Effector memory CD4-positive, alpha-beta T cell (primary cell): ENCODE measurements around the gene NEK1.

Source experiments
- DNase-seq, 3 donors: peaks; one replicate each; pipeline ENCODE4 v3.0.0-alpha.2; 2020
- H3K27ac ChIP-seq: 2 replicates; pipeline ENCODE4 v1.7.0; 2013; ENCODE audit warnings: mild to moderate bottlenecking, low read length, moderate library complexity; ENCODE audit not compliant: insufficient read depth, poor library complexity, severe bottlenecking
- H3K27me3 ChIP-seq: replicated peaks from 2 replicates; pipeline ENCODE4 v1.7.0; 2013; ENCODE audit warnings: mild to moderate bottlenecking, low read length; ENCODE audit not compliant: insufficient read depth, control insufficient read depth, poor library complexity, severe bottlenecking
- H3K36me3 ChIP-seq: 2 replicates; pipeline ENCODE4 v1.7.0; 2013; ENCODE audit warnings: mild to moderate bottlenecking, low read length, moderate library complexity; ENCODE audit not compliant: control insufficient read depth, insufficient read depth
- H3K4me1 ChIP-seq: 2 replicates; pipeline ENCODE4 v1.7.0; 2013; ENCODE audit warnings: low read length, mild to moderate bottlenecking; ENCODE audit not compliant: control insufficient read depth, insufficient read depth, poor library complexity, severe bottlenecking
- H3K4me3 ChIP-seq: 2 replicates; pipeline ENCODE4 v1.7.0; 2013; ENCODE audit warnings: low read length, low read depth, mild to moderate bottlenecking; ENCODE audit not compliant: insufficient read depth, poor library complexity, severe bottlenecking
- H3K9me3 ChIP-seq: 2 replicates; pipeline ENCODE4 v1.7.0; 2013; ENCODE audit warnings: mild to moderate bottlenecking, low read length, moderate library complexity; ENCODE audit not compliant: control insufficient read depth

NEK1 gene

DNA sequence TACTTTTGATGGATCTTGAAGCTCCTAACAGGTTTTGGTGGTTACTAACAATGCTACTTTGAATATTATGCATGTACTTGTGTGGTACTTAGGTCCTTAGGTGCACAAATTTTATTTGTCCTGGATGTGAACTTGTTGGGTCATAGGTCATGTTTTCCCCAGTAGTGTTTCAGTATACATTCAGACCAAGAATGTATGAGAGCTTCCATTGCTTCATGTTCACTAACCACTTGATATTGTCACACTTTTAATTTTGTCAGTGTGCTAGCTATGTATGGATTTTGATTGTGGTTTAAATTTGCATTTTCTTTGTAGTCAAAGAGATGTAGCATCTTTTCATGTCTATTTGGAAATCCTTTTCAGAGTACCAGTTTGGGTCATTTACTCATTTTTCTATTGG is 40.2 kb upstream of the NEK1 start:
- H3K36me3 ChIP-seq = no peaks in the 10 kb centered on the region
- no peak for DNase-seq
- H3K27ac ChIP-seq = no peak overlapping the region
- no peaks in the 10 kb centered on the region for H3K27me3 ChIP-seq
- H3K9me3 ChIP-seq = no peaks in the 10 kb centered on the region
- no peak overlapping the region for H3K4me3 ChIP-seq
- H3K4me1 ChIP-seq = no peaks in the 10 kb centered on the region

DNA sequence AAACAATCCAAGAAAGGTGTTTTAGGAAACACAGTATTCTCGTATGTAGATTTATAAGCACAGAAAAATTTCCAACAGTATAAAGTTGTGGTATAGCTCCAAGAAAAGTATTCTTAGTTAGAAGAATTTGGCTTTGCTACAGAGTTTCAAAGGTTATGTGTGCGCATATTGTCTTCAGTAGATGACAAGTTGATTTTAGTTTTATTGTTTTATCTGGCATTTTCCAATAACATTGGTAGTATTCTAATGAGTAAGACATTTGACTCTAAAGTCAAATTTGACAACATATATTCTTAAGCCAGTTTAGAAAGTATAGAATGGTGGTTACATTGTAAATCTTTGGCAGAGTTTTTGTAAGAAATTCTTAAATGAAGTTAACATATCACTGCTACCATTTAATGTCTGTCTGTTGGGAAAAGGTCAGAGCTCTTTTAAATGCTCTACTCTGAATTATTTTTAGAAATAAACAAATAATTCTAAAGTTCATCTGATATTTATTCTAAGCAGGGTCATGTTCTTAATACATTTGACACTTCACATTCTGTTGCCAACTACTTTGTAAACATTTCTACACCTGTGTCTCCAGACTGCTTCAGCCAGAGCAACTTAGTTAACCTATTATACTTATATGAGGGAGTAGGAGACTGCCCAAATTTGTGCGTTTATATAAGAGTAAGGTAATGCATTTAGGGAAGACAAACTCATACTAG is 38.0 kb upstream of the NEK1 start:
- no peaks in the 10 kb centered on the region for H3K36me3 ChIP-seq
- H3K27me3 ChIP-seq = no peaks in the 10 kb centered on the region
- no peak overlapping the region for H3K27ac ChIP-seq

DNA sequence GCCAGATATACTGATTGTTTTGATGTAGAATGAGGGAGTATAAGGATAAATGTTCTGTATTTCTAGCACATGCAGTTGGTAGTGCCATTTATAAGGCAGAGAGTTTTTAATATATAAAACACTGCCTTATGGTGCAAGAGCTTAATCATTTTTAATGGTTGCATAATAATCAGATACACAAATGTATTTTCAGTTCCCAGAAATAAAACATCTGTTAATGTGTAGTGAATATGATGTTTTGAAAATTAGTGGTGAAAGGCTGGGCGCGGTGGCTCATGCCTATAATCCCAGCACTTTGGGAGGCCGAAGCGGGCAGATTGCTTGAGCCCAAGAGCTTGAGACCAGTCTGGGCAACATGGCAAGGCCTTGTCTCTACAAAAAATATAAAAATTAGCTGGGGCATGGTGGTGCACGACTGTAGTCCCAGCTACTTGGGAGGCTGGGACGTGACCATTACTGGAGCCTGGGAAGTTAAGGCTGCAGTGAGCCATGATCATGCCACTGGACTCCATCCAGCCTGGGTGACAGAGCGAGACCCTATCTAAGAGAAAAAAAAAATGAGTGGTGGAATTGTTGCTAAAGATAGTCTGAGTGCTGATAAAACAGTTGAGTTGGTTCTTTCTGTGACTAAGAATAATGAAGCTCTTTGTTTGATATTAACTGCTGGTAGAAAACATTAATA is 37.3 kb upstream of the NEK1 start:
- H3K27ac ChIP-seq = no peak overlapping the region
- H3K27me3 ChIP-seq = no peaks in the 10 kb centered on the region
- no peaks in the 10 kb centered on the region for H3K4me1 ChIP-seq
- no peaks in the 10 kb centered on the region for H3K36me3 ChIP-seq
- DNase-seq = no peak
- H3K4me3 ChIP-seq = no peak overlapping the region
- no peaks in the 10 kb centered on the region for H3K9me3 ChIP-seq

More for the DNA sequence above, 38.0 kb upstream of the NEK1 start:
- Histone ChIP-seq H3K4me3 (no peak overlapping the region), H3K9me3 (no peaks in the 10 kb centered on the region), H3K4me1 (no peaks in the 10 kb centered on the region)
- no peak for DNase-seq

DNA sequence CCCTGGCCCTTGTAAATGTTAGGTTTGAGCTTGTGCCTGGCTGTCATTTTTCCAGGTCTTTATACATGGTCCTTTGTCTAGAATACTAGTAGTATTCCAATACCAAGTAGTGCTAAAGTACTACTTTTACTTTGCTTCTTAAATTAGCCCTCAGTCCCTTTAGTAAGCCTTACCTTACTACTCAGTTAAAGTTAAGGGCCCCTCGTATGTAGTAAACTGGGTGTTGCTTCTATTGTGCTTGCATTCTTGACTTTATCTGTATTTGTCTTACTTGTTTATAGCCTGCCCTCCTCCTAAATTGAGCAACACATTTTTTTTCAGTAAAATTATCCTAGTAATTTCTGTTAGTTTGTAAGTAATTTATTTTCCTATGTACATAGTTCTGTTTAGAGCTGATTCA is 33.2 kb upstream of the NEK1 start:
- Histone ChIP-seq H3K9me3 (no peaks in the 10 kb centered on the region), H3K27me3 (no peaks in the 10 kb centered on the region), H3K4me3 (no peak overlapping the region), H3K4me1 (no peaks in the 10 kb centered on the region), H3K27ac (no peak overlapping the region), H3K36me3 (no peaks in the 10 kb centered on the region)
- no peak for DNase-seq

DNA sequence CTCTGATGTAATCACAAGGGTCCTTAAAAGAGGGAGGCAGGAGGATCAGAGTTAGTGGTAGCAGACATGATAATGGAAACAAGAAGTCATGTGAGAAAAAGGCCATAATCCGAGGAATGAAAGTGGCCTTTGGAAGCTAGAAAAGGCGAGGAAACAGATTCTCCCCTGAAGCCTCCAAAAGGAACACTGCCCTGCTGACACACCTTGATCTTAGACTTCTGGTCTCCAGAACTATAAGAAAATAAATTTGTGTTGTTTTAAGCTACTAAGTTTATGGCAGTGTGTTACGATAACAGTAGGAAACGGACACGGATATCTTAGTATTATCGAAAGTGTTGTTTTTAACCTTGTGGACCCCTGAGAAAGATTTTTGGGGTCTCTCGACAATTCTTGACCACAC is 32.4 kb upstream of the NEK1 start:
- Histone ChIP-seq H3K27ac (no peak overlapping the region), H3K27me3 (no peaks in the 10 kb centered on the region), H3K4me1 (no peaks in the 10 kb centered on the region), H3K36me3 (no peaks in the 10 kb centered on the region), H3K9me3 (no peaks in the 10 kb centered on the region), H3K4me3 (no peak overlapping the region)
- DNase-seq = no peak

DNA sequence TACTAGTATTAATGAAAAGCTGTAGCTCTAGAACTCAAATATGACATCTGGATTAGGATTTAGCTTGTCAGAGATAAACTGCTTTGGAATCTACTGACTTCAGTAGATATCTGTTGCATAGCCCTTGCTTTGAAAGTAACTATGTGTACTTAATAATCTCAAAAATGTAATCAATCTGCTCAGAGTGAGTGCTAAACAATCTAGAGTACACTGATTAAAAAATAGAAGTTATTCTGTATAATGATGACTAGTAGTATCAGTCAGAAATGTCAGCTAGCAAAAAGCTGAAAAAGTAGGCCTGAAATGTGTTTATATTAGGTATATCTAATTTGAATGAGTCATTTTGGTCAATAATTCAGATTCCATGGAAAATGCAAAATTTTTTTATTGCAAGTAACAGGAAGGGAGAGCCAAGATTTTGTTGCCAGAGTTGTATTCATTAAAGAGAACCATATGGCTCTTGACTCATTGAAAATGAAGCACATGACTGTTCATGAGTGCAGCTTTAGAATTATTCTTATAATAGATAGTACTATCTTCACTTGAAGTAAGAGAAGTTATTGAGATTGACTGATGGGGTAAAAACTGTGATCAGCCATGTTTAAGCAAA is 28.0 kb upstream of the NEK1 start:
- peaks cover 17% of the 10 kb centered on the region for H3K36me3 ChIP-seq
- no peaks in the 10 kb centered on the region for H3K27me3 ChIP-seq
- H3K27ac ChIP-seq = no peak overlapping the region
- H3K4me1 ChIP-seq = no peaks in the 10 kb centered on the region
- H3K9me3 ChIP-seq = no peaks in the 10 kb centered on the region
- H3K4me3 ChIP-seq = no peak overlapping the region
- no peak for DNase-seq

DNA sequence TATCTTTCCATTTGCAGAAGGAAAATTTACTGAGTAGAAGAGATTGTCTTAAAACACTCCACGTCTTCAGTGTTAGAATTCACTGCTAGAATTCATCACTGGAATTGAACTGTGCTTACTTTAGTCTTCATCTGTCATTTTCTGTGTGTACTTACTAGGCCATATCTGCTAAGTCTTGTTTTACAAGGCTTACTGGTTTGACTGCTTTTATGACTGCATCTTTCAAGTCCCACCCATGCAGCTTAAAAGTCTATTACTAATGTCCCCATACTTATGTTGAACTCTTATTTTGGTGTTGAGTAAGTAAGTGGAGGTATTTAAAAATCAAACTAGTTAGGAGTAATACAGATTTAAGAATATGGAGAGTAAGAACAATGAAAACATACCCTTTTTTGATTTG is 22.6 kb upstream of the NEK1 start:
- DNase-seq = no peak

DNA sequence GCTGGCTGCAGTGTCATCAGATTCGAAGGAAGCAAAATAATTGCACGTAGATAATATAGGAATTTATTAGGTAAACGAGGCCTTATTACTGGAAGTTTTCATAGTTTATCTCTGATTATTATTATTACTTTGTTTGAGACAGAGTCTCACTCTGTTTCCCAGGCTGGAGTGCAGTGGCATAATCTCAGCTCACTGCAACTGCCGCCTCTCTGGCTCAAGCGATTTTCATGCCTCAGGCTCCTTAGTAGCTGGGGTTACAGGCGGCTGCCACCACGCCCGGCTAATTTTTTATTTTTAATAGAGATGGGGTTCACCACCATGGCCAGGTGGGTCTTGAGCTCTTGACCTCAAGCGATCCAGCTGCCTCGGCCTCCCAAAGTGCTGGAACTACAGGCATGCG is 20.5 kb upstream of the NEK1 start:
- H3K27ac ChIP-seq = no peak overlapping the region
- no peaks in the 10 kb centered on the region for H3K9me3 ChIP-seq
- H3K4me1 ChIP-seq = no peaks in the 10 kb centered on the region
- H3K4me3 ChIP-seq = no peak overlapping the region
- H3K36me3 ChIP-seq = peaks cover 6% of the 10 kb centered on the region
- no peak for DNase-seq
- H3K27me3 ChIP-seq = no peaks in the 10 kb centered on the region

More for the DNA sequence above, 22.6 kb upstream of the NEK1 start:
- Histone ChIP-seq H3K9me3 (no peaks in the 10 kb centered on the region), H3K27me3 (no peaks in the 10 kb centered on the region), H3K27ac (no peak overlapping the region), H3K4me1 (no peaks in the 10 kb centered on the region), H3K4me3 (no peak overlapping the region), H3K36me3 (peaks cover 17% of the 10 kb centered on the region)

DNA sequence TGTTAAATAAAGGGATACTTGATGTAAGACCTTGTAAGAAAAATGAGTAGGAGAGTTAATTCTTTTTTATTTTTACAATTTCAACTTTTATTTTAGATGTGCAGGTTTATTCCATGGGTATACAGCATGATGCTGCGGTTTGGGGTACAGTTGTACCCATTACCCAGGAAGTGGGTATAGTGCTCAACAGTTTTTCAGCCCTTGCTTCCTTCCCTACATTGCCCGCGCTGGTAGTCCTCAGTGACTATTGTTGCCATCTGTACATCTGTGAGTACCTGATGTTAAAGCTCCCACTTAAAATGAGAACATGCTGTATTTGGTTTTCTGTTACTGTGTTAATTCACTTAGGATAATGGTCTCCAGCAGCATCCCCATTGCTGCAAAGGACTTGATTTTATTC is 17.7 kb upstream of the NEK1 start:
- Histone ChIP-seq H3K27me3 (no peaks in the 10 kb centered on the region), H3K9me3 (no peaks in the 10 kb centered on the region), H3K4me3 (no peak overlapping the region), H3K4me1 (no peaks in the 10 kb centered on the region), H3K36me3 (no peaks in the 10 kb centered on the region), H3K27ac (no peak overlapping the region)
- no peak for DNase-seq

DNA sequence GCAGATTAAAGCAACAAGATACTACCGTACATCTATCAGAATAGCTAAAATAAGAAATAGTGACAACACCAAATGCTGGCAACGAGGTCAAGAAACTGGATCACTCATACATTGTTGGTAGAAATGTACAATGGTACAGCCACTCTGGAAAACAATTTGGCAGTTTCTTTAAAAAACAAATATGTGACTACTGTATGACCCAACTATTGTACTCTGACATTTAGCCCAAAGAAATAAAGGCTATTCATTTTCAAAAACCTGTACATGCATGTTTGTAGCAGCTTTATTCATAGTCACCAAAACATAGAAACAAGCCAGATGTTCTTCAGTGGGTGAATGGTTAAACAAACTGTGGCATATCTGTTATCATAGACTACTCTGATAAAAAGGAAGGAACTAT is 16.2 kb upstream of the NEK1 start:
- Histone ChIP-seq H3K4me1 (no peaks in the 10 kb centered on the region), H3K27me3 (no peaks in the 10 kb centered on the region), H3K36me3 (no peaks in the 10 kb centered on the region), H3K27ac (no peak overlapping the region), H3K9me3 (no peaks in the 10 kb centered on the region), H3K4me3 (no peak overlapping the region)
- DNase-seq = no peak
